ENCODE results near the gene TSPAN14. TPM values are rescaled to one million over a fixed set of nuclear protein-coding genes. Genes with fewer than 3 reads are reported as not detected.
A peak's percentile ranks its signal among the peaks of the same experiment; 100 is the strongest.

Gene TSPAN14
- total RNA-seq, 4 donors from 2014 or later: 61.6 to 83.4 (median 77.9) TPM

DNA sequence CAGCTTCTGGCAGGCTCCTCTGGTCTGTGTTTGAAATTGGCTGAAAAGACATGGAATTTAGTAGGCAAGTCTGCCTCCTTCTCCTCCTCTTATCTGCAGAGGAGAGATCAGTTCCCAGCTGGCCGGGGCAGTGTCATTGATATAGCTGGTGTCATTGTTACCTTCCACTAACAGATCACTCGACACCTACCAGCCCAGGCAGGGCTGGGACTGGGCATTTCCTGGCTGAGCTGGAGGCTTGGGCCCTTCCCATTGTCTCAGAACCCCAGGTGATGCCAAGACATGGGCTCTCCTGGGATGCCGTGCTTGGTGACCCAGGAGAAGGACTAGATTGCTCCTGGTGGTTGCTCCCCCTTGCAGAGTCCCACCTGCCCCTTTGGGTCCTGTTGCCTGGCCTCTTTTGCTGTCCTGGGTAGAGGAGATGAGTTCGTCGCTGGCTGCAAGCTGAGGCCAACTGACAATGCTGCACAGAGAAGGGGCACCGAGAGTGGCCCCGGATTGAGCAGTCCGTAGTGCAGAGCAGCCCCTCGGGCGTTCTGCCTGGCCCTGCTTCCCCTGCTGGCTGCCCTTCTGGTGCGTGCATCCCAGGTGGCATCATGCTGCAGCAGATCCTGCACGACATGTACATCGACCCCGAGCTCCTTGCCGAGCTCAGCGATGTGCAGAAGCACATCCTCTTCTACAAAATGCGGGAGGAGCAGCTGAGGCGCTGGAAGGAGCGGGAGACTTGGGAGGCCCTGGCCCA is 83.8 kb downstream of the TSPAN14 start, which contains the start of gene SH2D4B:
Gene SH2D4B, plus strand, starts transcription at position 167 of the 745 bp plus-strand sequence. Its CDS starts 430 bp downstream, at position 597.
- 89 to 95% methylated on average over 16 to 19 of the region's 19 CpGs for WGBS, 2 donors
- DNase-seq: no peak

DNA sequence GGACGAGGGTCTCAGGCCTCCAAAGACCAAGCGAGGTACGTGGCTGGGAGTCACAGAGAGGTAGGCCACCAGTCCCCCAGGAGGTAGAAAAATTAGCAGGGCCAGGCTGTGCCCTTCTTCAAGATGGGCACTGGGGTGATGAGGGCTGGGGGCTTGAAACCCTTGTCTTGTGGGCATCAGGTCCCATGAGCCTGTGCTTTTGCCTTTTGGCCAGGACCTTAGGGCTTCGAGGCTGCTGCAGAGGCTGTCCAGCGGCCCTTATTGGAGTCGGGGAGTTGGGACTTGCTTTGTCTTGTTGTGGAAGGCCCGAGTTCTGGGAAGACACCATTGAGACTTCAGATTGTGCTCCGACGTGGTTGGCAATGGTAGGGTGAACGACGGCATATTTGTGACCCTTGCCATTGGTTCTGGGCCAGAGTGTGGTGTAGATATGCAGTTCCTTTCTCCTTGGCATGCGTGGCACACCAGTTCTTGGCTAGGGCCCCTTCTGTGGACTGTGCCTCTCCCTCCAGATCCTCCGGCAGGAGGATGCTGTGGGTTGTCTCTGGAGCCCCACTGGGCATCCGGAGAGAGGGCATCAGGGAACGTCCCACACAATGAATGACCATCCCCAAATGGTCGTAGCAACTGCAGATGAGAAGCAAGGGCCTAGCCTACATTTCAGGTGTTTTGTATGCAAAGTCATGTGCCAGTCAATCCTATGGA is 84.5 kb downstream of the TSPAN14 start:
- DNase-seq: no peak
- H3K4me3 ChIP-seq (replicated peaks in 1 of 3): no peak overlapping the region
- H3K36me3 ChIP-seq: no peaks in the 10 kb centered on the region
- TF ChIP-seq POLR2A (IDR thresholded peaks at IDR 0.05): no peak
- TF ChIP-seq, protein P1, sequence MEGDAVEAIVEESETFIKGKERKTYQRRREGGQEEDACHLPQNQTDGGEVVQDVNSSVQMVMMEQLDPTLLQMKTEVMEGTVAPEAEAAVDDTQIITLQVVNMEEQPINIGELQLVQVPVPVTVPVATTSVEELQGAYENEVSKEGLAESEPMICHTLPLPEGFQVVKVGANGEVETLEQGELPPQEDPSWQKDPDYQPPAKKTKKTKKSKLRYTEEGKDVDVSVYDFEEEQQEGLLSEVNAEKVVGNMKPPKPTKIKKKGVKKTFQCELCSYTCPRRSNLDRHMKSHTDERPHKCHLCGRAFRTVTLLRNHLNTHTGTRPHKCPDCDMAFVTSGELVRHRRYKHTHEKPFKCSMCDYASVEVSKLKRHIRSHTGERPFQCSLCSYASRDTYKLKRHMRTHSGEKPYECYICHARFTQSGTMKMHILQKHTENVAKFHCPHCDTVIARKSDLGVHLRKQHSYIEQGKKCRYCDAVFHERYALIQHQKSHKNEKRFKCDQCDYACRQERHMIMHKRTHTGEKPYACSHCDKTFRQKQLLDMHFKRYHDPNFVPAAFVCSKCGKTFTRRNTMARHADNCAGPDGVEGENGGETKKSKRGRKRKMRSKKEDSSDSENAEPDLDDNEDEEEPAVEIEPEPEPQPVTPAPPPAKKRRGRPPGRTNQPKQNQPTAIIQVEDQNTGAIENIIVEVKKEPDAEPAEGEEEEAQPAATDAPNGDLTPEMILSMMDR (IDR thresholded peaks at IDR 0.05): no peak
- no peak overlapping the region for H3K27ac ChIP-seq
- WGBS, 2 donors: 86 to 94% methylated on average over 9 to 16 of the region's 16 CpGs
- H3K9me3 ChIP-seq: no peaks in the 10 kb centered on the region
- no peaks in the 10 kb centered on the region for H3K27me3 ChIP-seq
- intact Hi-C loops (cut with DNase I): no loop called here
- peaks cover 4 to 8% of the 10 kb centered on the region in 2 donors for H3K4me1 ChIP-seq

More for the DNA sequence above, 83.8 kb downstream of the TSPAN14 start, which contains the start of gene SH2D4B:
- Histone ChIP-seq H3K9me3 (no peaks in the 10 kb centered on the region), H3K27me3 (no peaks in the 10 kb centered on the region), H3K36me3 (no peaks in the 10 kb centered on the region), H3K4me3 (replicated peaks in 1 of 3) (no peak within 1 kb of the TSS), H3K4me1 (peaks cover 4 to 8% of the 10 kb centered on the region in 2 donors), H3K27ac (peak within 1 kb of the TSS in 1 of 3 donors; percentile 67)
- TF ChIP-seq, protein P1 (IDR thresholded peaks at IDR 0.05): no peak
- no peak for TF ChIP-seq POLR2A (IDR thresholded peaks at IDR 0.05)
- intact Hi-C loops (cut with DNase I): no loop called here

DNA sequence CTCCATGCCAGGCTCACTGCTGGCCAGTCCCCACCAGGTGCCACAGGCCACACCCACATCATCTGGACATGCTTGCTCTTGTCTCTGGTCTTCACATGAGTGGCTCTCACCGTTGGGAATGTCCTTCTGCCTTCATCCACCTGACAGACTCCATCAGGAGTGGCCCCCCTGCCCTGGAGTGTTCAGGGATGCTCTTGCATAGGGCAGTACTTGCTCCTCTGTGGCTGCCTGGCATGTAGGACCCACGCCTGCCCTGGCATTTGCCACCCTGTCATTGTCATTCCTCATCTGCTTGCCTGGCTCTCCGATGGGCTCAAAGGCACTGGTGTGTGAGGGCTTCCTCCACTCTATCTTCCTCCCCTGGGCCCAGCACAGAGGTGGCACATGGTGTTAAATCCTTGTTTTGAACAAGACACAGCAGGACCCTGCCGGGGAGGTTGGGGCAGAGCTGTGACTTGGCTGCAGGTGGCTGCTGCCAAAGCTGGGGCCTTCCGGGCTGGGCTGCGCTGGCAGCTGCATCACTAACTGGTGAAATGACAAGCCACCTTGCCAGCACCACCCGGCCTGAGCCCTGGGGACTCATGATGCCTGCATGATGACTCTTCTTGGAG is 85.4 kb downstream of the TSPAN14 start:
- no peaks in the 10 kb centered on the region for H3K36me3 ChIP-seq
- no peaks in the 10 kb centered on the region for H3K9me3 ChIP-seq
- no peaks in the 10 kb centered on the region for H3K27me3 ChIP-seq
- H3K27ac ChIP-seq: peak overlapping the region in 1 of 3 donors; percentile 17
- DNase-seq: no peak
- 77 to 82% methylated on average over 7 of the region's 7 CpGs for WGBS, 2 donors
- intact Hi-C loops (cut with DNase I): no loop called here
- H3K4me1 ChIP-seq: peaks cover 4 to 8% of the 10 kb centered on the region in 2 donors
- no peak overlapping the region for H3K4me3 ChIP-seq (replicated peaks in 1 of 3)
- TF ChIP-seq, protein P1 (IDR thresholded peaks at IDR 0.05): no peak
- no peak for TF ChIP-seq POLR2A (IDR thresholded peaks at IDR 0.05)

DNA sequence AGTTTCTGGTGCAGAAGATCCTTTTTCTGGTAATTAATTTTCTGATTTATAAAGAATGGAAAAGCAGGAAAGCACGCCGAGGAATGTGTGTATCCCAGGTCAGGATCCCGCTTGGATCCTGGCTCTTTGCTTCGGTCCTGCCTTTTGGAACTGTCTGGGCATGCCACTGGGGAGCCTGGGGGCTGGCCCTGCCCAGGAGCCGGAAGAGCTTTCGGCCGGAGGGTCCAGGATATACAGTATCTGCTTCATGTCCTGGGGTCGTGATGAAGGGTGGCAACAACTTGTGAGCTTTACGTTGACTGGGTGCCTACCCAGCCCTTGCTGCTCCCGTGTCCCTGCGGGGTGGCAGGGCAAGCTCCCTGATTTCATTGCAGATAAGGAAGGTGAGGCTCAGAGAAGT is 86.0 kb downstream of the TSPAN14 start:
- TF ChIP-seq, protein P1 (IDR thresholded peaks at IDR 0.05): no peak
- TF ChIP-seq POLR2A (IDR thresholded peaks at IDR 0.05): no peak
- intact Hi-C loops (cut with DNase I): no loop called here
- no peaks in the 10 kb centered on the region for H3K9me3 ChIP-seq
- no peak overlapping the region for H3K4me3 ChIP-seq (replicated peaks in 1 of 3)
- peaks cover 4 to 8% of the 10 kb centered on the region in 2 donors for H3K4me1 ChIP-seq
- H3K27ac ChIP-seq: peak overlapping the region in 1 of 3 donors; percentile 56
- H3K27me3 ChIP-seq: no peaks in the 10 kb centered on the region
- WGBS, 2 donors: 75 to 76% methylated on average over 11 of the region's 11 CpGs
- H3K36me3 ChIP-seq: no peaks in the 10 kb centered on the region
- DNase-seq: no peak
